Osteocyte (in vitro differentiated cells): ENCODE measurements around the gene BOD1L2. TPM values are rescaled to one million over a fixed set of nuclear protein-coding genes. Genes with fewer than 3 reads are reported as not detected.

Experiments
- DNase-seq: peaks from one replicate; pipeline ENCODE4 v3.0.0; 2021; ENCODE audit warnings: mixed read lengths; ENCODE audit not compliant: unreplicated experiment; ENCODE audit errors: extremely low spot score
- H3K27ac Mint-ChIP-seq: one replicate; pipeline ENCODE4 v1.8.0; 2021; ENCODE audit warnings: mild to moderate bottlenecking, mixed read lengths; ENCODE audit not compliant: unreplicated experiment
- H3K27me3 Mint-ChIP-seq: one replicate; pipeline ENCODE4 v1.8.0; 2021; ENCODE audit warnings: mixed read lengths; ENCODE audit not compliant: unreplicated experiment
- H3K36me3 Mint-ChIP-seq: one replicate; pipeline ENCODE4 v1.8.0; 2021; ENCODE audit warnings: mixed read lengths; ENCODE audit not compliant: unreplicated experiment
- H3K4me1 Mint-ChIP-seq: one replicate; pipeline ENCODE4 v1.8.0; 2021; ENCODE audit warnings: mixed read lengths; ENCODE audit not compliant: unreplicated experiment
- H3K4me3 Mint-ChIP-seq: one replicate; pipeline ENCODE4 v1.8.0; 2021; ENCODE audit warnings: mild to moderate bottlenecking, moderate library complexity, mixed read lengths; ENCODE audit not compliant: unreplicated experiment
- H3K9me3 Mint-ChIP-seq: one replicate; pipeline ENCODE4 v1.8.0; 2021; ENCODE audit warnings: mixed read lengths; ENCODE audit not compliant: unreplicated experiment
- total RNA-seq: library from RNA; stranded (reverse); gene quantifications from 2 replicates; pipeline ENCODE4 v1.2.1, GENCODE V29; 2021
- TF ChIP-seq, protein P1 (sequence below): fragments of 200-600 bp; sonication (generic); IDR thresholded peaks from 2 replicates; pipeline ENCODE4 v1.5.0; 2021; ENCODE audit warnings: antibody characterized with exemption, mild to moderate bottlenecking, moderate library complexity

BOD1L2 gene
- total RNA-seq, 1 donor from 2014 or later: not detected

DNA sequence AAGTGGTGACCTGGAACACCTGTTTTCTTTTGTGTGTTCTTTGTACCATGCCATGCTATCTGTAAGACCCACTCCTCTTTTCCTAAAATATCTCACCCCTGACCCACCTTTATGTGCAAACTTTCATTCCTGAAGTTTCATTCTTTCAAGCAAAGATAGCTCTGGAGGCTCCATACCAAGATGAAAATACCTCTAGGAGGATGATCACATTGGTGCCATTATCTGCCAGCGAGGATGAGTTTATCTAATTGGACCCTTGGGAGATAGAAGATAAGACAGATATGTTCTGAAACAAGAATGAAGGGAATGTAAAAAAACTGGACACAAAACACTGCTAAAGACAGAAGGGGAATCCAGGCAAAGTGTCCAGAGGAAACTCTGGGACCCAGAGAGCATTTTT, 24.1 kb downstream of the BOD1L2 start:
- Mint-ChIP-seq H3K4me3 (no peak overlapping the region), H3K27ac (no peak overlapping the region), H3K36me3 (no peaks in the 10 kb centered on the region), H3K9me3 (peaks cover 4% of the 10 kb centered on the region), H3K27me3 (no peaks in the 10 kb centered on the region), H3K4me1 (no peaks in the 10 kb centered on the region)
- DNase-seq: no peak
- TF ChIP-seq, protein P1, sequence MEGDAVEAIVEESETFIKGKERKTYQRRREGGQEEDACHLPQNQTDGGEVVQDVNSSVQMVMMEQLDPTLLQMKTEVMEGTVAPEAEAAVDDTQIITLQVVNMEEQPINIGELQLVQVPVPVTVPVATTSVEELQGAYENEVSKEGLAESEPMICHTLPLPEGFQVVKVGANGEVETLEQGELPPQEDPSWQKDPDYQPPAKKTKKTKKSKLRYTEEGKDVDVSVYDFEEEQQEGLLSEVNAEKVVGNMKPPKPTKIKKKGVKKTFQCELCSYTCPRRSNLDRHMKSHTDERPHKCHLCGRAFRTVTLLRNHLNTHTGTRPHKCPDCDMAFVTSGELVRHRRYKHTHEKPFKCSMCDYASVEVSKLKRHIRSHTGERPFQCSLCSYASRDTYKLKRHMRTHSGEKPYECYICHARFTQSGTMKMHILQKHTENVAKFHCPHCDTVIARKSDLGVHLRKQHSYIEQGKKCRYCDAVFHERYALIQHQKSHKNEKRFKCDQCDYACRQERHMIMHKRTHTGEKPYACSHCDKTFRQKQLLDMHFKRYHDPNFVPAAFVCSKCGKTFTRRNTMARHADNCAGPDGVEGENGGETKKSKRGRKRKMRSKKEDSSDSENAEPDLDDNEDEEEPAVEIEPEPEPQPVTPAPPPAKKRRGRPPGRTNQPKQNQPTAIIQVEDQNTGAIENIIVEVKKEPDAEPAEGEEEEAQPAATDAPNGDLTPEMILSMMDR: no peak

DNA sequence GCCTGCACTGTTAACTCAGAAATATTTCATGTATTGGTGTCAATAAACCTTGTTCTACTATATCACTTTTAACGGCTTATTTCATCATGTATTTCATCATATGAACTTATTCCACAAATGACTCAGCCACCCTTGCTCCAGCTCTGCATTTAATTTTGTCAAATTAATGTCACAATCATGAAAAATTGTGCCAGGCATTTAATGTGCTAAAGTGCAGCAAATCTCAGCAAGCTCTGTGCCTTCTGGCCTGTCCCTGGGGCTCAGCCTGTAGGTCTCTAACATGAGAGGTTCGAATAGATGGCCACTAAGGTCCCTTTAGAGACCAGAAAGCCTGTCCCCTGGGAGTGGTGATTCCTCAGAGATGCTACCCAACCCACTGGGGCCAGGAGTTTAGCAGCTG, 28.6 kb downstream of the BOD1L2 start:
- H3K9me3 Mint-ChIP-seq: no peaks in the 10 kb centered on the region

DNA sequence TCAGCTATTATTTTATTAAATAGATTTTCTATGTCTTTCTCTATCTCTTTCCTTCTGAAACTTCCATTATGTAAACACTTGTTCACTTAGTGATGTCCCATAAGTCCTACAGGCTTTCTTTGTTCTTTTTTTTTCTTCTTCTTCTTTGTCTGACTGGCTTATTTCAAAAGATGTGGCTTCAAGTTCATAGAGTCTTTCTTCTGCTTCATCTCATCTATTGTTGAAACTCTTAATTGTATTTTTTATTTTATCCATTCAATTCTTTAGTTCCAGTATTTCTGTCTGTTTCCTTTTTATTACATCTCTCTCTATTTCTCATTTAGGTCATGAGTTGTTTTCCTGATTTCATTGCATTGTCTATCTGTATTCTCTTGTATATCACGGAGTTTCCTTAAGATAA, 38.5 kb downstream of the BOD1L2 start:
- Mint-ChIP-seq H3K4me3 (no peak overlapping the region), H3K9me3 (peaks cover 26% of the 10 kb centered on the region), H3K27me3 (peaks cover 7% of the 10 kb centered on the region), H3K27ac (no peak overlapping the region), H3K36me3 (no peaks in the 10 kb centered on the region), H3K4me1 (no peaks in the 10 kb centered on the region)
- no peak for DNase-seq
- TF ChIP-seq, protein P1: no peak

More for the DNA sequence above, 28.6 kb downstream of the BOD1L2 start:
- DNase-seq: no peak
- no peaks in the 10 kb centered on the region for H3K36me3 Mint-ChIP-seq
- peaks cover 1% of the 10 kb centered on the region for H3K27me3 Mint-ChIP-seq
- H3K27ac Mint-ChIP-seq: no peak overlapping the region
- no peaks in the 10 kb centered on the region for H3K4me1 Mint-ChIP-seq
- TF ChIP-seq, protein P1: no peak
- H3K4me3 Mint-ChIP-seq: no peak overlapping the region

DNA sequence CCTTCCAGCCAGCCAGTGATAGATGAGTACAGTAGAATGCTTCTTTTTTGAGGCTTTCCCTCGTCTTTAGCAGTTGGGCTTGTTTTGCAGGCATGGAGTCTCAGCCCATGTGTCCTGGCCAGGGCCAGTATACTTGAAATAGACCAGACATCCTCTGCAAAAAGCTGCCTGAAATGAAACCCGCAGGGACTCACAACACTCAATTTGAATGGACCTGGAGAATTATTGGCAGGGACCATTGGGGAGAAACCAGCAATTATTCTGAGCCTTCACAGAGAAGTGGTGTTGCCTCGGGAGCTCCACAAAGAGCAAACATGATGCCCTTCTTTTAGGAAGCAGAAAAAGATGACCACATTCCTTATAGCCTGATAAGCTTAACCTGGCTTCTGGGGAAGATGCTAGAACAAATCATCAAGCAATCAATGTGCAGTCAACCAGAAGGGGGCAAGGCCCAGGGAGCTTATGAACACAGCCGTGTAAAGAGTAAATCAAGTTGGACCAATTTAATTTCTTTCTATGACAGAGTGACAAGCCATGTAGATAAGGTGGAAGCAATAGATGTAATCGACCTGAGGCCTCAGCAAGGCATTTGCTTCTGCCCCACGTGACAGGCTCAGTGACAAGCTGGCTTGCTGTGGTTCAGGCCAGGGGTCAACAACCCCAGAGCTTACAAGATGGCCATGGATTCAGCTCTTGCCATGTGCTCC, 42.1 kb downstream of the BOD1L2 start:
- no peaks in the 10 kb centered on the region for H3K36me3 Mint-ChIP-seq
- TF ChIP-seq, protein P1: no peak
- no peak overlapping the region for H3K4me3 Mint-ChIP-seq
- peaks cover 23% of the 10 kb centered on the region for H3K9me3 Mint-ChIP-seq
- no peak for DNase-seq
- peaks cover 5% of the 10 kb centered on the region for H3K27me3 Mint-ChIP-seq
- H3K27ac Mint-ChIP-seq: no peak overlapping the region
- H3K4me1 Mint-ChIP-seq: no peaks in the 10 kb centered on the region

DNA sequence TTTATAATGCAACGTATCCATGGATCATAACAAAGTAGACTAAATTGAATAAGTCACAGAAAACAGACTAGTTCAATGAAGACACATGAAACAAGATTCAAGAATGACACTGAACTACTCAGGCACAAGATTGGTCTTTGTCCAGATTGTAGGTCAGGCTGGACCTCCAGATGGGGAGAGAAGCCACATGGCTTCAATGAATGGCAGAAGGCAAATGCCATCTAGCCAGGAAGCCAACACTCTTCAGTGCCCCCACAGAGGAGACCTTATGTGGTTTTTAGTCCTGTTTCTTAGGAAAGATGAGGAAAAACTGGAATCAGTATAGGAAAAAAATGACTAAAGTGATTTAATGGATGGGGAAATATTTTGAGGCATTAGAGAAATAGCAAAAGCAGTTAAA, 43.1 kb downstream of the BOD1L2 start:
- TF ChIP-seq, protein P1: no peak
- no peak for DNase-seq
- Mint-ChIP-seq H3K27me3 (peaks cover 8% of the 10 kb centered on the region), H3K27ac (no peak overlapping the region), H3K36me3 (no peaks in the 10 kb centered on the region), H3K9me3 (peaks cover 14% of the 10 kb centered on the region), H3K4me3 (no peak overlapping the region), H3K4me1 (no peaks in the 10 kb centered on the region)
